Neural progenitor cell (in vitro differentiated cells): ENCODE measurements around the gene PSMC6. TPM values are rescaled to one million over a fixed set of nuclear protein-coding genes. Genes with fewer than 3 reads are reported as not detected.

Source experiments
- DNase-seq: peaks from one replicate; pipeline ENCODE4 v3.0.0-alpha.2; 2016; ENCODE audit warnings: low spot score
- H2AFZ ChIP-seq: fragments of 200-600 bp; sonication (generic); replicated peaks from 2 replicates; pipeline ENCODE4 v1.6.1; 2016; ENCODE audit warnings: antibody characterized with exemption
- H3F3A ChIP-seq: fragments of 200-600 bp; sonication (generic); 2 replicates; pipeline ENCODE4 v1.6.1; 2016; ENCODE audit warnings: antibody characterized with exemption, low read depth
- H3K27ac ChIP-seq: fragments of 200-600 bp; sonication (generic); 2 replicates; pipeline ENCODE4 v1.5.1; 2016; ENCODE audit warnings: mild to moderate bottlenecking
- H3K27me3 ChIP-seq: fragments of 200-600 bp; sonication (generic); 2 replicates; pipeline ENCODE4 v1.6.1; 2016; ENCODE audit warnings: mild to moderate bottlenecking, moderate library complexity
- H3K36me3 ChIP-seq: fragments of 200-600 bp; sonication (generic); 2 replicates; pipeline ENCODE4 v1.5.1; 2016
- H3K4me1 ChIP-seq: fragments of 200-600 bp; sonication (generic); 2 replicates; pipeline ENCODE4 v1.6.1; 2016; ENCODE audit warnings: mixed run types
- H3K4me2 ChIP-seq: fragments of 200-600 bp; sonication (generic); 2 replicates; pipeline ENCODE4 v1.6.1; 2016
- H3K4me3 ChIP-seq: fragments of 200-600 bp; sonication (generic); 2 replicates; pipeline ENCODE4 v1.5.1; 2016
- H3K79me2 ChIP-seq: fragments of 200-600 bp; sonication (generic); 2 replicates; pipeline ENCODE4 v1.6.1; 2016; ENCODE audit warnings: low read depth
- H3K9ac ChIP-seq: fragments of 200-600 bp; sonication (generic); 2 replicates; pipeline ENCODE4 v1.6.1; 2016
- H3K9me3 ChIP-seq: fragments of 200-600 bp; sonication (generic); 2 replicates; pipeline ENCODE4 v1.5.1; 2016; ENCODE audit warnings: low read depth
- H4K20me1 ChIP-seq: fragments of 200-600 bp; sonication (generic); 2 replicates; pipeline ENCODE4 v1.6.1; 2016; ENCODE audit warnings: low read depth
- H3K27ac Mint-ChIP-seq: 3 replicates; pipeline ENCODE4 v1.8.0; 2021; ENCODE audit warnings: mixed read lengths
- H3K27me3 Mint-ChIP-seq: 2 replicates; pipeline ENCODE4 v1.8.0; 2022; ENCODE audit warnings: low read depth, mild to moderate bottlenecking, inconsistent platforms, moderate library complexity, mixed read lengths; ENCODE audit not compliant: insufficient read depth
- H3K36me3 Mint-ChIP-seq: 3 replicates; pipeline ENCODE4 v1.8.0; 2021; ENCODE audit warnings: mixed read lengths
- H3K4me1 Mint-ChIP-seq: 3 replicates; pipeline ENCODE4 v1.8.0; 2021; ENCODE audit warnings: mixed read lengths
- H3K4me3 Mint-ChIP-seq: 3 replicates; pipeline ENCODE4 v1.8.0; 2021; ENCODE audit warnings: mild to moderate bottlenecking, moderate library complexity, mixed read lengths
- H3K9me3 Mint-ChIP-seq: 3 replicates; pipeline ENCODE4 v1.8.0; 2020; ENCODE audit warnings: mixed read lengths
- EZH2 ChIP-seq: fragments of 200-600 bp; sonication (generic); IDR thresholded peaks from 2 replicates; pipeline ENCODE4 v1.6.1; 2017; ENCODE audit warnings: antibody characterized with exemption, mild to moderate bottlenecking, moderate library complexity
- EZH2phosphoT487 ChIP-seq: fragments of 200-600 bp; sonication (generic); IDR thresholded peaks from 2 replicates; pipeline ENCODE4 v1.6.1; 2017; ENCODE audit warnings: antibody characterized with exemption
- total RNA-seq: library from RNA; depleted of rRNA; stranded (reverse); fragments of >200 nt; gene quantifications from 2 replicates; pipeline ENCODE4 v1.2.3, GENCODE V29; 2015; ENCODE audit warnings: low replicate concordance
- TF ChIP-seq, protein P1 (sequence below): fragments of 200-600 bp; sonication (generic); IDR thresholded peaks from 2 replicates; pipeline ENCODE4 v1.5.1; 2017; ENCODE audit warnings: antibody characterized with exemption, mild to moderate bottlenecking

PSMC6 gene
- total RNA-seq, 1 donor from 2014 or later = 265 TPM

- peaks cover 4% of the 10 kb centered on the region for H3K27me3 Mint-ChIP-seq
- H3K9me3 ChIP-seq = no peaks in the 10 kb centered on the region
- H3K4me3 ChIP-seq = no peak overlapping the region
- no peak overlapping the region for H3K27ac ChIP-seq
- TF ChIP-seq, protein P1, sequence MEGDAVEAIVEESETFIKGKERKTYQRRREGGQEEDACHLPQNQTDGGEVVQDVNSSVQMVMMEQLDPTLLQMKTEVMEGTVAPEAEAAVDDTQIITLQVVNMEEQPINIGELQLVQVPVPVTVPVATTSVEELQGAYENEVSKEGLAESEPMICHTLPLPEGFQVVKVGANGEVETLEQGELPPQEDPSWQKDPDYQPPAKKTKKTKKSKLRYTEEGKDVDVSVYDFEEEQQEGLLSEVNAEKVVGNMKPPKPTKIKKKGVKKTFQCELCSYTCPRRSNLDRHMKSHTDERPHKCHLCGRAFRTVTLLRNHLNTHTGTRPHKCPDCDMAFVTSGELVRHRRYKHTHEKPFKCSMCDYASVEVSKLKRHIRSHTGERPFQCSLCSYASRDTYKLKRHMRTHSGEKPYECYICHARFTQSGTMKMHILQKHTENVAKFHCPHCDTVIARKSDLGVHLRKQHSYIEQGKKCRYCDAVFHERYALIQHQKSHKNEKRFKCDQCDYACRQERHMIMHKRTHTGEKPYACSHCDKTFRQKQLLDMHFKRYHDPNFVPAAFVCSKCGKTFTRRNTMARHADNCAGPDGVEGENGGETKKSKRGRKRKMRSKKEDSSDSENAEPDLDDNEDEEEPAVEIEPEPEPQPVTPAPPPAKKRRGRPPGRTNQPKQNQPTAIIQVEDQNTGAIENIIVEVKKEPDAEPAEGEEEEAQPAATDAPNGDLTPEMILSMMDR = no peak
- TF ChIP-seq EZH2phosphoT487 = no peak
- no peak for TF ChIP-seq EZH2
- no peak overlapping the region for H2AFZ ChIP-seq
- peaks cover 2% of the 10 kb centered on the region for H3K9me3 Mint-ChIP-seq
- no peak overlapping the region for H3K27ac Mint-ChIP-seq
- H3K9ac ChIP-seq = no peak overlapping the region
- DNase-seq = peak; percentile 42
- peaks cover 12% of the 10 kb centered on the region for H4K20me1 ChIP-seq
- H3K36me3 Mint-ChIP-seq = peaks cover 28% of the 10 kb centered on the region
- peaks cover 40% of the 10 kb centered on the region for H3K4me1 ChIP-seq
- H3K4me3 Mint-ChIP-seq = no peak overlapping the region
- peak overlapping the region; percentile 15 for H3K4me2 ChIP-seq
- H3F3A ChIP-seq = peaks cover 46% of the 10 kb centered on the region
- peaks cover 19% of the 10 kb centered on the region for H3K4me1 Mint-ChIP-seq
- peaks cover 3% of the 10 kb centered on the region for H3K36me3 ChIP-seq
- peaks cover 87% of the 10 kb centered on the region for H3K79me2 ChIP-seq
- no peaks in the 10 kb centered on the region for H3K27me3 ChIP-seq
These were observed 26.8 kb downstream of the PSMC6 start for GRCh38 chr14:52733824-52734223.

- Mint-ChIP-seq H3K4me1 (peaks cover 16% of the 10 kb centered on the region), H3K9me3 (peaks cover 2% of the 10 kb centered on the region), H3K36me3 (peaks cover 29% of the 10 kb centered on the region), H3K27ac (no peak overlapping the region), H3K4me3 (no peak overlapping the region), H3K27me3 (peaks cover 3% of the 10 kb centered on the region)
- peak overlapping the region; percentile 21 for H3K4me3 ChIP-seq
- H3K4me2 ChIP-seq = peak overlapping the region; percentile 46
- no peaks in the 10 kb centered on the region for H3K27me3 ChIP-seq
- no peaks in the 10 kb centered on the region for H3K9me3 ChIP-seq
- H3K9ac ChIP-seq = no peak overlapping the region
- peaks cover 6% of the 10 kb centered on the region for H3K36me3 ChIP-seq
- peak overlapping the region; percentile 19 for H3K27ac ChIP-seq
- peaks cover 12% of the 10 kb centered on the region for H4K20me1 ChIP-seq
- H3K4me1 ChIP-seq = peaks cover 40% of the 10 kb centered on the region
- peaks cover 38% of the 10 kb centered on the region for H3F3A ChIP-seq
- TF ChIP-seq EZH2phosphoT487 = no peak
- TF ChIP-seq EZH2 = no peak
- TF ChIP-seq, protein P1 = no peak
- H2AFZ ChIP-seq = no peak overlapping the region
- peak; percentile 46 for DNase-seq
- peaks cover 100% of the 10 kb centered on the region for H3K79me2 ChIP-seq
These were observed 29.0 kb downstream of the PSMC6 start for GRCh38 chr14:52735921-52736489.

GRCh38 chr14:52738409-52738808 lies 31.4 kb downstream of the PSMC6 start:
- DNase-seq = no peak
- peaks cover 100% of the 10 kb centered on the region for H3K79me2 ChIP-seq

GRCh38 chr14:52740751-52741150 lies 33.8 kb downstream of the PSMC6 start:
- peaks cover 8% of the 10 kb centered on the region for H3F3A ChIP-seq
- peaks cover 9% of the 10 kb centered on the region for H3K36me3 ChIP-seq
- H4K20me1 ChIP-seq = peaks cover 12% of the 10 kb centered on the region
- no peak overlapping the region for H2AFZ ChIP-seq
- H3K4me2 ChIP-seq = no peak overlapping the region
- H3K9ac ChIP-seq = no peak overlapping the region
- H3K4me3 ChIP-seq = no peak overlapping the region
- DNase-seq = no peak
- no peaks in the 10 kb centered on the region for H3K9me3 Mint-ChIP-seq
- H3K4me1 ChIP-seq = peaks cover 17% of the 10 kb centered on the region
- peaks cover 4% of the 10 kb centered on the region for H3K4me1 Mint-ChIP-seq
- no peaks in the 10 kb centered on the region for H3K27me3 Mint-ChIP-seq
- no peaks in the 10 kb centered on the region for H3K9me3 ChIP-seq
- H3K27ac Mint-ChIP-seq = no peak overlapping the region
- H3K4me3 Mint-ChIP-seq = no peak overlapping the region
- peaks cover 16% of the 10 kb centered on the region for H3K36me3 Mint-ChIP-seq
- no peak for TF ChIP-seq EZH2
- TF ChIP-seq EZH2phosphoT487 = no peak
- TF ChIP-seq, protein P1 = no peak
- H3K27ac ChIP-seq = no peak overlapping the region
- no peaks in the 10 kb centered on the region for H3K27me3 ChIP-seq
- peaks cover 100% of the 10 kb centered on the region for H3K79me2 ChIP-seq

More at GRCh38 chr14:52738409-52738808, 31.4 kb downstream of the PSMC6 start:
- no peak overlapping the region for H3K4me2 ChIP-seq
- no peak overlapping the region for H3K27ac ChIP-seq
- Mint-ChIP-seq H3K9me3 (peaks cover 2% of the 10 kb centered on the region), H3K27ac (no peak overlapping the region), H3K4me1 (peaks cover 13% of the 10 kb centered on the region), H3K27me3 (peaks cover 3% of the 10 kb centered on the region), H3K4me3 (no peak overlapping the region), H3K36me3 (peaks cover 27% of the 10 kb centered on the region)
- H3K4me3 ChIP-seq = no peak overlapping the region
- H3F3A ChIP-seq = peaks cover 29% of the 10 kb centered on the region
- H4K20me1 ChIP-seq = peaks cover 17% of the 10 kb centered on the region
- no peak overlapping the region for H3K9ac ChIP-seq
- H3K36me3 ChIP-seq = peaks cover 6% of the 10 kb centered on the region
- H3K4me1 ChIP-seq = peaks cover 33% of the 10 kb centered on the region
- H3K27me3 ChIP-seq = no peaks in the 10 kb centered on the region
- H3K9me3 ChIP-seq = no peaks in the 10 kb centered on the region
- no peak for TF ChIP-seq EZH2phosphoT487
- H2AFZ ChIP-seq = no peak overlapping the region
